T-helper 9 cell (primary cell): ENCODE results near the gene DHX34.
"Not testable (repeated sequence)": the region's sequence is repeated elsewhere in the genome, so short reads cannot be mapped to it uniquely, and the experiment has no call there.

ENCODE experiments used
- DNase-seq: peaks from one replicate; pipeline ENCODE4 v3.0.0-alpha.2; 2020
- total RNA-seq, 2 donors: gene quantifications; one replicate each; lab custom pipeline; 2026; lab: John Stamatoyannopoulos, UW

The DHX34 gene, protein sequence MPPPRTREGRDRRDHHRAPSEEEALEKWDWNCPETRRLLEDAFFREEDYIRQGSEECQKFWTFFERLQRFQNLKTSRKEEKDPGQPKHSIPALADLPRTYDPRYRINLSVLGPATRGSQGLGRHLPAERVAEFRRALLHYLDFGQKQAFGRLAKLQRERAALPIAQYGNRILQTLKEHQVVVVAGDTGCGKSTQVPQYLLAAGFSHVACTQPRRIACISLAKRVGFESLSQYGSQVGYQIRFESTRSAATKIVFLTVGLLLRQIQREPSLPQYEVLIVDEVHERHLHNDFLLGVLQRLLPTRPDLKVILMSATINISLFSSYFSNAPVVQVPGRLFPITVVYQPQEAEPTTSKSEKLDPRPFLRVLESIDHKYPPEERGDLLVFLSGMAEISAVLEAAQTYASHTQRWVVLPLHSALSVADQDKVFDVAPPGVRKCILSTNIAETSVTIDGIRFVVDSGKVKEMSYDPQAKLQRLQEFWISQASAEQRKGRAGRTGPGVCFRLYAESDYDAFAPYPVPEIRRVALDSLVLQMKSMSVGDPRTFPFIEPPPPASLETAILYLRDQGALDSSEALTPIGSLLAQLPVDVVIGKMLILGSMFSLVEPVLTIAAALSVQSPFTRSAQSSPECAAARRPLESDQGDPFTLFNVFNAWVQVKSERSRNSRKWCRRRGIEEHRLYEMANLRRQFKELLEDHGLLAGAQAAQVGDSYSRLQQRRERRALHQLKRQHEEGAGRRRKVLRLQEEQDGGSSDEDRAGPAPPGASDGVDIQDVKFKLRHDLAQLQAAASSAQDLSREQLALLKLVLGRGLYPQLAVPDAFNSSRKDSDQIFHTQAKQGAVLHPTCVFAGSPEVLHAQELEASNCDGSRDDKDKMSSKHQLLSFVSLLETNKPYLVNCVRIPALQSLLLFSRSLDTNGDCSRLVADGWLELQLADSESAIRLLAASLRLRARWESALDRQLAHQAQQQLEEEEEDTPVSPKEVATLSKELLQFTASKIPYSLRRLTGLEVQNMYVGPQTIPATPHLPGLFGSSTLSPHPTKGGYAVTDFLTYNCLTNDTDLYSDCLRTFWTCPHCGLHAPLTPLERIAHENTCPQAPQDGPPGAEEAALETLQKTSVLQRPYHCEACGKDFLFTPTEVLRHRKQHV
- 19.3 to 38.3 reads per million in 2 donors for total RNA-seq

DNA sequence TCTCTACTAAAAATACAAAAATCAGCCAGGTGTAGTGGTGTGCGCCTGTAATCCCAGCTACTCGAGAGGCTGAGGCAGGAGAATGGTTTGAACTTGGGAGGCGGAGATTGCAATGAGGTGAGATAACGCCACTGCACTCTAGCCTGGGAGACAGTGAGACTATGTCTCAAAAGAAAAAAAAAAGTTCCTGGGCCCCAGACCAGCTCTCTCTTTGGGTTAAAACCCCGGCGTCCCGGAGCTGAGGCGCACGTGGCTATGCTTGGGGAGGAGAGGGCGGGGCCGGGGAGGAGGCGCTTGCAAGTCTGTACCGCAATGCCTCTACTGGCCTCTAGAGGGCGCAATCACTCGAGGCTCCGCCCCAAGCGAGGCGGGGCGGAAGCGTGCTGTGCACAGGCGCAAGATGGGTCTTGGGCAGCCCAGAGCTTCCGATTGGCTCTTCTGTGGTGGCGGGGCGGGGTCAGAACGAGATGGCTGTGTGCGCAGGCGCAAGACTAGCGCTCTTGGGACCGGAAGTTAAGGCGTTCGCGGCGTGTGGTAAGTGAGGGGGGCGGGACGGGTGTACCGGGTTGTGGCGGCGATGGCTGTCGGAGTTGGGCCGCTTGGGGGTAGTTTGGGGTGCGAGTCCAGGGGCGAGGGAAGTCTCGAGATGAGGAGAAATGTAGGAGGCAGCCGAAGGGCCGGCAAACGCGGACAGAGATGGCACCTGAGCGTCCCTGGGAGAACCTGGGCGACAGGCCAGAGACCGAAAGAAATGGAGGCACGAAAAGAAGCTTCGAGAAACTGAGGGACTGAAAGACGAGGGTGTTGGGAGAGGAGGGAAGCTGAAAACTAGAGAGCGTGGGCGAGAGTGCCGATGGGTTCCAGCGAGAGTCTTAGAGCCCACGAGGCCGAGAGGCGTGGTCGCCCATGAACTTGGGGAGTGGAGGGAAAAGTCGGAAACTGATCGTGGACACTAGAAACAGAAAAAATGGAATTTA is at the start of gene DHX34:
Gene DHX34 (plus strand): TSS at position 497 of the 977 bp plus-strand sequence. CDS start 3,716 bp downstream, outside the sequence.
- peak; percentile 97 for DNase-seq

- DNase-seq, result not testable (repeated sequence)
These were observed 48.2 kb upstream of the DHX34 start for GRCh38 chr19:47300867-47301266.

- no peak for DNase-seq
These were observed 46.9 kb upstream of the DHX34 start for GRCh38 chr19:47302249-47302648.

- no peak for DNase-seq
These were observed 45.1 kb upstream of the DHX34 start for GRCh38 chr19:47303966-47304365.

DNA sequence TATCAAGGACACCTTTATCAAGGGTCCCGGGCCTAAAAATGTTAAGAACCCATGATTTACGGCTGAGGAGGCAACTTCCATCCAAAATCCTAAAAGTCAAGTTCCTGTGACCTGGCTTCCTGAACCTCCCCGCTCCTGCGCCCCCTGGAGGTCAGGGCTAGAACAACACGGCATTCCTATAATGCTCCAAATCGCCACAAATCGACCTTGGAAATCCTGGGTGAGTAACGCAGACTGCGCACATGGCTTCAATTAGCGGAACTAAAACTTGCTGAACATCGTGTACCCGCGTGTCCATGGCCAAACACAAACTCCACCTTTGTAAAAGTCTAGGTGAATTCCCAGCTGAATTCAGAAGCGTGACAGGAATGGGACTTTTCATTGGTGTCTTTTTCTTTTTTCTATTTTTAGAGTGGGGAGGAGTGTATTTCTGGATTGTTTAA is 43.8 kb upstream of the DHX34 start:
- peak; percentile 66 for DNase-seq

DNA sequence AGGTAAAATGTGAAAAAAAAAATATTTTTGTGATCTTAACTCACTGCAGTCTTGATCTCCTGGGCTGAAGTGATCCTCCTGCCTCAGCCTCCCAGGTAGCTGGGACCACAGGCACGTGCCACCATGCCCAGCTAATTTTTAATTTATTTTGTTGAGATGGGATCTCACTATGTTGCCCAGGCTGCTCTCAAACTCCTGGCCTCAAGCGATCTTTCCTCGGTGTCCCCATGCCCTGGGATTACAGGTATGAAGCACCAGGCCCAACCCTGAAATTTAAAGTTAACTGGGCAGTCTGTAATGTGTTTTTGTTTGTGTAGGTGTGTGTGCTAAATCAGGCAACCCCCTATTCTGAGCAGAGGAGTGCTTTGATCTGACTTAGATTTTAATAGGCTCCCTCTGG is 42.8 kb upstream of the DHX34 start:
- DNase-seq, result no peak

- no peak for DNase-seq
These were observed 40.1 kb upstream of the DHX34 start for GRCh38 chr19:47309038-47309437.

GRCh38 chr19:47309608-47310007 is 39.5 kb upstream of the DHX34 start, which contains the start of gene C5AR1:
Gene C5AR1 (plus strand): TSS chr19:47309861. CDS start chr19:47309896, 35 bp downstream.
- no peak for DNase-seq

GRCh38 chr19:47310323-47310722 is 38.8 kb upstream of the DHX34 start:
- DNase-seq, result no peak

- DNase-seq, result no peak
These were observed 38.3 kb upstream of the DHX34 start for GRCh38 chr19:47310819-47311218.

GRCh38 chr19:47312366-47313006 is 36.6 kb upstream of the DHX34 start:
- no peak for DNase-seq

DNA sequence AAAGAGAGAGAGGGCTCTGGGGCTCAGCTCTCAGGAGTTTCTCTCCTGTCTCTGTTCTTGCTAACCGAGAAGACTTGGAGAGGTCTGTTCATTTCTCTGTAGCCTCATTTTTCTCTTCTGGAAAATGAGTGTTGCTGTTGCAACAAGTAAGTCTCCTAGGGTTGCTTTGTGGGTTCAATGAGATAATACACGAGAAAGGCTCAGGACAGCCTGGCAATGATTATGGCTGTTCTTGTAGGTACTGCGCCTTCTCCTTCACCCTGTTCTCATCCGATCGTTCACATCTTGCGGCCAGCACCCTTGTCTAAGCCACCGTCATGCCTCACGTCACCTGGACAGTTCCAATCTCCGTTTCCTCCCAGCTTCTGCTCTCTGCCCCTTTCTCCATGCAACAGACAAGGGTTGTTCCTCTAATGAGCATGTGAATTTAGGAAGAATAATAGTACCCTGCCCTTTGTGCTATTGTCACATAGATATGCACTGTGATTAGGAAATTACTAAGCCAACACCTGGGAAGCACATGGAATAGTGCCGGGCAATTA is 35.3 kb upstream of the DHX34 start:
- no peak for DNase-seq

- DNase-seq, result no peak
These were observed 33.8 kb upstream of the DHX34 start for GRCh38 chr19:47315125-47315821.

DNA sequence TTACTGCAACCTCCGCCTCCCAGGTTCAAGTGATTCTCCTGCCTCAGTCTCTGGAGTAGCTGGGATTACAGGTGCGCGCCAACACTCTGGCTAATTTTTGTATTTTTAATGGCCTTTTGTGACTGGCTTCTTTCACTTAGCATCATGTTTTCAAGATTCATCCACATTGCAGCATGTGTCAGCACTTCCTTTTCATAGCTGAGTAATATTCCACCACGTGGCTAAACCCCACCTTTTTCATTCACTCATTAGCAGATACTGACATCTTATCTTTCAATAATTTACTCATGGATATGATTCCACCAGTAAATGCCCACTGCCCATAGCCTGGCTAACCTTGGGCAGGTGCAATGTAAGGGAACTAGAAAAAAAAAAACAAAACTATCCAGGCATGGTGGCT is 32.6 kb upstream of the DHX34 start:
- no peak for DNase-seq

DNA sequence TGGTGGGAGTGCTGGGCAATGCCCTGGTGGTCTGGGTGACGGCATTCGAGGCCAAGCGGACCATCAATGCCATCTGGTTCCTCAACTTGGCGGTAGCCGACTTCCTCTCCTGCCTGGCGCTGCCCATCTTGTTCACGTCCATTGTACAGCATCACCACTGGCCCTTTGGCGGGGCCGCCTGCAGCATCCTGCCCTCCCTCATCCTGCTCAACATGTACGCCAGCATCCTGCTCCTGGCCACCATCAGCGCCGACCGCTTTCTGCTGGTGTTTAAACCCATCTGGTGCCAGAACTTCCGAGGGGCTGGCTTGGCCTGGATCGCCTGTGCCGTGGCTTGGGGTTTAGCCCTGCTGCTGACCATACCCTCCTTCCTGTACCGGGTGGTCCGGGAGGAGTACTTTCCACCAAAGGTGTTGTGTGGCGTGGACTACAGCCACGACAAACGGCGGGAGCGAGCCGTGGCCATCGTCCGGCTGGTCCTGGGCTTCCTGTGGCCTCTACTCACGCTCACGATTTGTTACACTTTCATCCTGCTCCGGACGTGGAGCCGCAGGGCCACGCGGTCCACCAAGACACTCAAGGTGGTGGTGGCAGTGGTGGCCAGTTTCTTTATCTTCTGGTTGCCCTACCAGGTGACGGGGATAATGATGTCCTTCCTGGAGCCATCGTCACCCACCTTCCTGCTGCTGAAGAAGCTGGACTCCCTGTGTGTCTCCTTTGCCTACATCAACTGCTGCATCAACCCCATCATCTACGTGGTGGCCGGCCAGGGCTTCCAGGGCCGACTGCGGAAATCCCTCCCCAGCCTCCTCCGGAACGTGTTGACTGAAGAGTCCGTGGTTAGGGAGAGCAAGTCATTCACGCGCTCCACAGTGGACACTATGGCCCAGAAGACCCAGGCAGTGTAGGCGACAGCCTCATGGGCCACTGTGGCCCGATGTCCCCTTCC is 28.9 kb upstream of the DHX34 start:
- no peak for DNase-seq

GRCh38 chr19:47321630-47322029 is 27.5 kb upstream of the DHX34 start:
- DNase-seq, result no peak

- no peak for DNase-seq
These were observed 27.1 kb upstream of the DHX34 start for GRCh38 chr19:47322058-47322457.

GRCh38 chr19:47323409-47323808 is 25.7 kb upstream of the DHX34 start:
- no peak for DNase-seq

DNA sequence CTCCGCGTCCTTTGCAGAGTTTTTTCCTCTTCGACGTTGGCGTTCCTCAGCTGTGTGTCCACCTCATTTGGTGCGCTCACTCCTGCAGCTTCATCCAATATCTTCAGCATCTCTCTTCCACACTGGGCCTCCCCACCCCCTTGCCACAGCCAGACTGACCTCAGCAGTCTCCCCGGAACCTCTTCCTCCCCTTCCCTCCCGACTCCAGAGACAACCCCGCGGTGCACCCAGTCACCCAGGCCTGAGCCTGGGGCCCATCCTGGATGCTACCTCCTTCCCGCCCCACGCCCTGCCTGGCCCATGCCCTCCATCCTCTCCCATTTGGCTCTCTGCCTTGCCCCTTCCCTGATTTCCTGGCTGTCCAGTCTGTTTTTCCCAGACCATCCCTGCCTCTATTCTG is 25.2 kb upstream of the DHX34 start:
- DNase-seq, result no peak
